ENCODE measurements around the gene UBE2Q1. TPM values are rescaled to one million over a fixed set of nuclear protein-coding genes. Genes with fewer than 3 reads are reported as not detected.

Gene UBE2Q1
- total and polyA plus RNA-seq, 2 of the 8 experiments (the other 6 are each of a cell fraction or from before 2014, with no cell fraction given), result 13.2 to 95.8 TPM

DNA sequence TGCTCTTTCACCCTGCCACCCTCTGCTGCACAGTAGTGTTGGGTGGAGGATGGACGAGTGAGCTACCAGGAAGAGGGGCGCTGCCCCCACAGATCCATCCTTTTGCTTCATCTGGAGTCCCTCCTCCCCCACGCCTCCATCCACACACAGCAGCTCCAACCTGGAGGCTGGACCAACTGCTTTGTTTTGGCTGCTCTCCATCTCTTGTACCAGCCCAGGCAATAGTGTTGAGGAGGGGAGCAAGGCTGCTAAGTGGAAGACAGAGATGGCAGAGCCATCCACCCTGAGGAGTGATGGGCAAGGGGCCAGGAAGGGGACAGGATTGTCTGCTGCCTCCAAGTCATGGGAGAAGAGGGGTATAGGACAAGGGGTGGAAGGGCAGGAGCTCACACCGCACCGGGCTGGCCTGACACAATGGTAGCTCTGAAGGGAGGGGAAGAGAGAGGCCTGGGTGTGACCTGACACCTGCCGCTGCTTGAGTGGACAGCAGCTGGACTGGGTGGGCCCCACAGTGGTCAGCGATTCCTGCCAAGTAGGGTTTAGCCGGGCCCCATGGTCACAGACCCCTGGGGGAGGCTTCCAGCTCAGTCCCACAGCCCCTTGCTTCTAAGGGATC, 17.6 kb upstream of the UBE2Q1 start:
- DNase-seq (ENCODE audit: low read depth in 1 of 2, low spot score in 2 of 2) (no peak), FAIRE-seq (no peak)
- H3K27me3 ChIP-seq (replicated peaks in 1 of 4; ENCODE audit: control insufficient read depth in 3 of 4, extremely low read depth in 1 of 4, insufficient read depth in 3 of 4, low read length in 3 of 4), result no peaks in the 10 kb centered on the region
- no peak overlapping the region for H3K56ac ChIP-seq (replicated peaks; ENCODE audit: insufficient read length, low read depth, low read length)
- no peak overlapping the region for H2BK12ac ChIP-seq (ENCODE audit: low read depth, low read length)
- H4K5ac ChIP-seq (ENCODE audit: insufficient read length, low read depth, low read length), result no peak overlapping the region
- no peak overlapping the region for H3K4ac ChIP-seq (replicated peaks; ENCODE audit: insufficient read length, low read depth, low read length)
- H2BK20ac ChIP-seq (ENCODE audit: low read length), result no peak overlapping the region
- H3K4me1 ChIP-seq (replicated peaks in 1 of 4; ENCODE audit: control insufficient read depth in 3 of 4, insufficient read depth in 4 of 4, low read length in 3 of 4), result peaks cover 0 to 3% (median 1%) of the 10 kb centered on the region in 4 experiments; a peak in 2 of 7 replicates
- no peak overlapping the region for H3K9ac ChIP-seq (replicated peaks in 1 of 4; ENCODE audit: extremely low read depth in 1 of 4, low read depth in 3 of 4, low read length in 3 of 4)
- no peak overlapping the region for H3K4me2 ChIP-seq (ENCODE audit: insufficient read depth in 1 of 2, low read depth in 2 of 2, low read length in 2 of 2)
- no peak overlapping the region for H3K23ac ChIP-seq (ENCODE audit: insufficient read length)
- no peak overlapping the region for H3K18ac ChIP-seq (ENCODE audit: extremely low read depth, low read length)
- WGBS, 2 experiments (ENCODE audit: extremely low coverage in 1 of 2, insufficient coverage in 1 of 2, insufficient read length in 1 of 2, insufficient replicate concordance in 2 of 2, low coverage in 1 of 2, low lambda C conversion rate in 2 of 2, missing lambda C conversion rate in 1 of 2), result 87% methylated on average over 8 of the region's 8 CpGs; no CpG with 5 or more reads in 1 of the 2 experiments
- H3K36me3 ChIP-seq (ENCODE audit: control insufficient read depth in 2 of 4, insufficient read depth in 4 of 4, low read length in 3 of 4), result peaks cover 13 to 28% (median 20%) of the 10 kb centered on the region in 4 experiments
- no peaks in the 10 kb centered on the region; the same call in 1 of the 2 replicates for H3K79me1 ChIP-seq (ENCODE audit: low read depth, low read length)
- no peak overlapping the region for H2AFZ ChIP-seq (ENCODE audit: low read length)
- no peaks in the 10 kb centered on the region for H3K9me3 ChIP-seq (ENCODE audit: insufficient read depth in 2 of 2, low read depth in 1 of 2, low read length in 1 of 2)
- no peak overlapping the region for H4K8ac ChIP-seq (ENCODE audit: extremely low read depth, insufficient read depth, low read length)
- H3K14ac ChIP-seq (ENCODE audit: insufficient read length), result no peak overlapping the region
- ChIA-PET CTCF (ENCODE audit: partially characterized antibody) (interaction anchor here (0.9 to 3.0 kb wide), 4 partner anchors 15 to 359 kb away, joined by 3 to 13 read pairs (median 3); no protein-coding TSS in a partner anchor), POLR2A (ENCODE audit: partially characterized antibody) (interaction anchor here (1.4 to 5.0 kb wide), 3 partner anchors 14 to 19 kb away, joined by 4 to 23 read pairs (median 5); no protein-coding TSS in a partner anchor)
- no peak overlapping the region for H2BK120ac ChIP-seq (replicated peaks; ENCODE audit: low read depth, low read length)
- no peak overlapping the region for H2AK5ac ChIP-seq (ENCODE audit: low read depth, low read length)
- no peaks in the 10 kb centered on the region for H3K23me2 ChIP-seq (ENCODE audit: low read depth, low read length)
- no peak overlapping the region for H4K91ac ChIP-seq (replicated peaks; ENCODE audit: insufficient read length, low read length)
- H3K79me2 ChIP-seq (ENCODE audit: control insufficient read depth in 1 of 2, insufficient read depth in 2 of 2, low read length in 2 of 2), result no peaks in the 10 kb centered on the region
- no peak overlapping the region for H3K4me3 ChIP-seq (ENCODE audit: extremely low read depth in 1 of 4, insufficient read depth in 2 of 4, low read depth in 3 of 4, low read length in 4 of 4)
- H4K20me1 ChIP-seq (replicated peaks in 1 of 2; ENCODE audit: control insufficient read depth in 1 of 2, insufficient read depth in 2 of 2, low read length in 2 of 2), result peaks cover 6 to 21% of the 10 kb centered on the region in 2 experiments
- no peak overlapping the region for H2BK5ac ChIP-seq (ENCODE audit: low read depth, low read length)
- no peak overlapping the region for H3K27ac ChIP-seq (ENCODE audit: low read depth, low read length)
- TF ChIP-seq POU5F1 (IDR thresholded peaks at IDR 0.05; ENCODE audit: low read depth, low read length) (no peak), TAF7 (optimal IDR thresholded peaks at IDR 0.05; ENCODE audit: borderline replicate concordance, low read depth, low read length) (no peak), PHF8 (conservative IDR thresholded peaks at IDR 0.05; ENCODE audit: low read depth, low read length) (no peak), CTBP2 (IDR thresholded peaks at IDR 0.05; ENCODE audit: borderline replicate concordance, insufficient read depth, insufficient read length, low read length) (no peak), EZH2 (IDR thresholded peaks at IDR 0.05; ENCODE audit: low read depth, low read length, severe bottlenecking) (no peak), TCF12 (IDR thresholded peaks at IDR 0.05; ENCODE audit: low read depth, low read length) (no peak), POLR2A (IDR thresholded peaks at IDR 0.05; ENCODE audit: control extremely low read depth in 1 of 2, low read depth in 2 of 2, low read length in 2 of 2) (no peak)
- H2BK15ac ChIP-seq (ENCODE audit: low read length), result no peak overlapping the region

Data from H1 (cell line).